GM12878 (cell line): ENCODE measurements around the gene CMSS1. TPM values are rescaled to one million over a fixed set of nuclear protein-coding genes. Genes with fewer than 3 reads are reported as not detected.
A peak's percentile ranks its signal among the peaks of the same experiment; 100 is the strongest.

Source experiments
- ATAC-seq: fragments of 200-7000 bp; cut with Tn5 transposase; 3 replicates; pipeline ENCODE4 v1.9.1; 2020; ENCODE audit warnings: mild to moderate bottlenecking, moderate library complexity
- BruUV-seq: library from RNA; stranded (reverse); fragments of 400-500 nt; replicated peaks from 2 replicates; lab custom pipeline; 2021; lab: Mats Ljungman, UMichigan
- CTCF ChIA-PET: fragments of 300-600 bp; sonication (Branson Sonifier 250); formaldehyde crosslinking; extraction: SDS; loops from one replicate; lab custom pipeline; 2021; ENCODE audit warnings: inconsistent platforms; lab: Yijun Ruan, JAX
- POLR2A ChIA-PET: fragments of 350-600 bp; formaldehyde crosslinking; extraction: SDS; loops from one replicate; lab custom pipeline; 2021; ENCODE audit warnings: inconsistent platforms; lab: Charles Lee
- RAD21 ChIA-PET: fragments of 300-600 bp; sonication (Branson Sonifier 250); formaldehyde crosslinking; loops from one replicate; lab custom pipeline; 2023; ENCODE audit warnings: antibody characterized with exemption; ENCODE audit not compliant: unreplicated experiment; lab: Charles Lee
- SMC1A ChIA-PET: fragments of 300-600 bp; sonication (Branson Sonifier 250); formaldehyde crosslinking; loops from one replicate; lab custom pipeline; 2023; ENCODE audit not compliant: unreplicated experiment, uncharacterized antibody; lab: Charles Lee
- DNase-seq: peaks from one replicate; pipeline ENCODE4 v3.0.0-alpha.2; 2011; ENCODE audit warnings: low read depth, low spot score
- FAIRE-seq: peaks from 3 replicates; lab custom pipeline; 2011; peaks lifted over from hg19 to GRCh38; lab: Jason Lieb, UNC
- H2AFZ ChIP-seq: 2 replicates; pipeline ENCODE4 v1.6.0; 2011; ENCODE audit warnings: low read depth, low read length, control low read depth; ENCODE audit not compliant: control insufficient read depth
- H3K27ac ChIP-seq: 2 replicates; pipeline ENCODE4 v1.5.1; 2011; ENCODE audit warnings: control low read depth; ENCODE audit not compliant: control insufficient read depth, insufficient read depth
- H3K27me3 ChIP-seq, 2 experiments: replicated peaks in 1 of 2; 2 replicates each; pipeline versions ENCODE4 v1.6.0 to v1.6.1; 2011; ENCODE audit warnings: low read length in 1 of 2; ENCODE audit not compliant: control insufficient read depth in 2 of 2, insufficient read depth in 2 of 2
- H3K36me3 ChIP-seq, 2 experiments: 2 replicates each; pipeline ENCODE4 v1.5.1; 2011; ENCODE audit warnings: low read length in 1 of 2; ENCODE audit not compliant: control insufficient read depth in 2 of 2, insufficient read depth in 2 of 2
- H3K4me1 ChIP-seq: 2 replicates; pipeline ENCODE4 v1.6.1; 2011; ENCODE audit warnings: mild to moderate bottlenecking, low read length, moderate library complexity, mixed read lengths; ENCODE audit not compliant: control insufficient read depth, insufficient read depth
- H3K4me2 ChIP-seq: 2 replicates; pipeline ENCODE4 v1.6.0; 2011; ENCODE audit warnings: control low read depth; ENCODE audit not compliant: control insufficient read depth, insufficient read depth
- H3K4me3 ChIP-seq: fragments of 200-600 bp; sonication (generic); 2 replicates; pipeline ENCODE4 v1.5.1; 2016
- H3K79me2 ChIP-seq: 2 replicates; pipeline ENCODE4 v1.6.0; 2011; ENCODE audit warnings: low read length; ENCODE audit not compliant: control insufficient read depth, insufficient read depth
- H3K9ac ChIP-seq: 2 replicates; pipeline ENCODE4 v1.8.0; 2011; ENCODE audit warnings: low read length, control low read depth, mixed read lengths; ENCODE audit not compliant: control insufficient read depth, insufficient read depth
- H3K9me3 ChIP-seq: replicated peaks from 3 replicates; pipeline ENCODE4 v1.5.1; 2011; ENCODE audit warnings: mild to moderate bottlenecking, low read length; ENCODE audit not compliant: control insufficient read depth, insufficient read depth
- H4K20me1 ChIP-seq: 2 replicates; pipeline ENCODE4 v1.6.0; 2011; ENCODE audit not compliant: control insufficient read depth, insufficient read depth
- BCL3 ChIP-seq: IDR thresholded peaks from 2 replicates; pipeline ENCODE4 v1.6.1; 2011; ENCODE audit warnings: borderline replicate concordance, low read depth, mild to moderate bottlenecking, moderate library complexity, low read length; ENCODE audit not compliant: insufficient read depth, poor library complexity, severe bottlenecking
- CREB1 ChIP-seq: IDR thresholded peaks from 2 replicates; pipeline ENCODE4 v1.6.1; 2012; ENCODE audit warnings: low read depth, mild to moderate bottlenecking, inconsistent platforms
- NFXL1 ChIP-seq: fragments of 450-650 bp; IDR thresholded peaks from 2 replicates; pipeline ENCODE4 v1.6.1; 2017; ENCODE audit warnings: antibody characterized with exemption, mild to moderate bottlenecking, borderline replicate concordance
- RAD21 ChIP-seq: IDR thresholded peaks from 2 replicates; pipeline ENCODE4 v1.6.1; 2011; ENCODE audit warnings: mild to moderate bottlenecking, low read depth, low read length, moderate library complexity; ENCODE audit not compliant: insufficient read depth
- SPI1 ChIP-seq: IDR thresholded peaks from 2 replicates; pipeline ENCODE4 v1.6.1; 2011; ENCODE audit warnings: low read depth, mild to moderate bottlenecking, low read length, moderate library complexity, borderline replicate concordance; ENCODE audit not compliant: insufficient read depth
- WGBS: methylation state at CpG from one replicate; pipeline ENCODE4 v1.1.6; 2016; ENCODE audit warnings: low lambda C conversion rate; ENCODE audit not compliant: insufficient replicate concordance, insufficient coverage; ENCODE audit errors: missing lambda C conversion rate; 5-methylcytosine and 5-hydroxymethylcytosine counted together
- in situ Hi-C: fragments of 300-500 bp; cut with MboI; formaldehyde crosslinking; loops from 9 replicates; pipeline ENCODE4 v1.14.3; 2018; ENCODE audit warnings: mixed read lengths
- intact Hi-C: fragments of 100-400 bp; cut with micrococcal nuclease; formaldehyde crosslinking; loops from one replicate; pipeline ENCODE4 v1.14.2; 2022; ENCODE audit not compliant: unreplicated experiment
- polyA plus RNA-seq, 11 experiments: library from polyadenylated mRNA; depleted of rRNA in 4 of 11; unstranded in 6 of 11; stranded (reverse) in 5 of 11; fragments of >200 nt; fragmentation: Nextera tagmentation in 4 of 11; fragmentation: Illumina TruSeq in 1 of 11; extraction: Ambion mirVana in 4 of 11; extraction: Trizol in 1 of 11; gene quantifications; 1 replicate in 1 of 11; 2 replicates in 10 of 11; pipeline versions ENCODE4 v1.2.1 to v1.2.3, GENCODE V29; 2011 to 2016; ENCODE audit warnings: inconsistent platforms in 2 of 11, missing spikeins in 2 of 11, low read depth in 1 of 11
- total RNA-seq, 4 experiments: library from RNA; depleted of rRNA in 3 of 4; stranded (reverse); fragments of >200 nt in 3 of 4; fragmentation: Illumina TruSeq in 1 of 4; extraction: Trizol in 1 of 4; gene quantifications; 2 replicates each; pipeline versions ENCODE4 v1.2.1 to v1.2.3, GENCODE V29; 2013 to 2021

CMSS1 gene
- total and polyA plus RNA-seq, 10 of the 15 experiments (the other 5 are each of a cell fraction or from before 2014, with no cell fraction given) = 31.0 to 118 (median 70.1) TPM

DNA sequence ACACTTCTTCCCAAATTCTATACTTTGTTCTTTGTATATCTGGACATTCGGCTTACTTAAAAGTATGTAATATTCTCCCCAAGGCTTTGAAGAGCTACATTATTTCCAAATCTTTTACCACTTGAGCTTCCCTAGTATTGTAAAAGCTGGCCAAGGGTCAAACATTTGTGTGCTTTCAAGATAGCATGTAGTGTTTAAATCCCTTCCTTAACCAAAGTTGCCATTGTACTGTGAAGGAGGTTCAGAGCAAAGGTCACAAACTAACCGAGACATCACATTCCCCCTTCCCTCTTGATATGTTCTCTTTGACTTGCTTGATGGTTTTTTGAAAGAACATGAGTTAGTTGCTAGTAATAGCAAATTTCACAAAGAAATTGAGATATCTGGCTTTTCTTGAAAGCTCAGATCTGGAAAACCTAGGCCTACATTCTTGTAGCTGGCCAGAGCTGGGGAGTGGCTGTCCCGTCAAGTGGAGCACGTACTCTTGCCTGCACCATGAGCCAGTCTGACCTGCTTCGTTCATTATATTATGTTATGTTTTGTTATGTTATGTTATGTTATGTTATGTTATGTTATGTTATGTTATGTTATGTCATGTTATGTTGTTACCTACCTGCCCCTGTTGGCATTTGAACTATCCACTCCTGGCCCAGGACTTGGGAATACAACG, 236.4 kb downstream of the CMSS1 start (continued):
- TF ChIP-seq NFXL1 (no peak), BCL3 (no peak), SPI1 (no peak)

DNA sequence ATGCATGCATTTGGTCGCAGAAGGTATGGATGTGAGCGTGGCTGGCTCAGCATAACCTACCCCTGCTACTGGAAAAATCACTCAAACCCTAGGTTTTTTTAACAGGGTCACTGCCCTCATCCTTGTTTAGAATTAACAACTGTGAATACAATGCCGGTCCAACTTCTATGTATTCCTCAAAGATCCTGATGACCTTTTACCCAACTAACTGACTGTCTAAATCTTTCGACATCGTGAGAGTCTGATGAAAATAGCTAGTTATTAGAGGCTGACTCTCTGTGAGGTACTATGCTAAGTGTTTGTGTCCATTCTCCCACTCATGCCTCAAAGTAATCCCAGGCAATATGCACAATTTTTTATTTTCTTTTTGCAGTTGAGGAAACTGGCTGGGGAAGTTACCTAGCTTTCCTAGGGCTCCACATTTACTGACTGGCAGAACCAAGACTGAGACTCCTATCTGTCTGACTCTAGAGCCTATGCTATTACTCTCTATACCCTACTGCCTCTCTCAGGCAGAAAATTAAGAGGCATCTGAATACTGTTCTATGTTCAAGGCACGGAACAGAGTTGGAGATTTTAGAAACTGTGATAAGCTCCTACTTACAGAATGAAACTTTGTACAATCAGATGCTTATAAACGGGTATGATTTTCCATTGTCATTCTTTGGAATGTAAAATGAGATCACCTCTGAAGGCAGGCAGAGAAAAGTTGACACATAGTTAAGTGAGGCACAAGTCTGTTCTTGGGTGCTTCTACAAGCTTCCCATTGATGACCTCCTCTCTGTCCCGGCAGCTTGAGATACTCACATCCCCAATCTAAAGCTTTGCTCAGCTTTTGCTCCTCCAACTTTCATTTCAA, 240.3 kb downstream of the CMSS1 start:
- TF ChIP-seq RAD21 (peak; percentile 40; the same call in 1 of the 2 replicates), CREB1 (no peak)
- Histone ChIP-seq H3K4me1 (no peaks in the 10 kb centered on the region; the same call in 1 of the 2 replicates), H3K36me3 (no peaks in the 10 kb centered on the region), H3K79me2 (no peaks in the 10 kb centered on the region), H3K27me3 (no peaks in the 10 kb centered on the region), H3K4me3 (no peak overlapping the region), H3K9me3 (no peaks in the 10 kb centered on the region), H3K4me2 (no peak overlapping the region), H2AFZ (no peak overlapping the region), H3K27ac (no peak overlapping the region), H3K9ac (no peak overlapping the region), H4K20me1 (no peaks in the 10 kb centered on the region)
- DNase-seq (no peak), FAIRE-seq (no peak), ATAC-seq (no peak)
- in situ Hi-C loops = no loop called here
- POLR2A ChIA-PET = interaction anchor here (0.7 kb wide), 1 partner anchor 32 kb away, joined by 3 read pairs; no protein-coding TSS in a partner anchor
- intact Hi-C loops = no loop called here
- SMC1A ChIA-PET = interaction anchor here (1.1 to 2.5 kb wide), 6 partner anchors 11 to 229 kb away, joined by 3 to 13 read pairs (median 5); no protein-coding TSS in a partner anchor
- BruUV-seq = no TSS peak
- RAD21 ChIA-PET = interaction anchor here (0.9 to 2.1 kb wide), 5 partner anchors 10 to 215 kb away, joined by 4 to 6 read pairs (median 5); no protein-coding TSS in a partner anchor
- CTCF ChIA-PET = interaction anchor here (0.6 to 8.6 kb wide), 12 partner anchors 12 to 229 kb away, joined by 3 to 43 read pairs (median 4); no protein-coding TSS in a partner anchor
- whole genome bisulfite sequencing = 91% methylated on average over 8 of the region's 8 CpGs
